Dermis blood vessel endothelial cell (primary cell): ENCODE measurements around the gene HS6ST3. TPM values are rescaled to one million over a fixed set of nuclear protein-coding genes. Genes with fewer than 3 reads are reported as not detected.
A peak's percentile ranks its signal among the peaks of the same experiment; 100 is the strongest.

Experiments
- DNase-seq: peaks from one replicate; pipeline ENCODE4 v3.0.0; 2010
- total RNA-seq: library from RNA; depleted of rRNA; stranded (reverse); fragments of >200 nt; gene quantifications from 2 replicates; pipeline ENCODE4 v1.2.3, GENCODE V29; 2014

Gene HS6ST3
- total RNA-seq, 1 donor from 2014 or later, result not detected

GRCh38 chr13:96203471-96203870 is 113.6 kb downstream of the HS6ST3 start:
- DNase-seq, result no peak

GRCh38 chr13:96214824-96215445 is 125.0 kb downstream of the HS6ST3 start:
- DNase-seq, result no peak

- DNase-seq, result no peak
Measured at GRCh38 chr13:96216543-96216942, 126.6 kb downstream of the HS6ST3 start.

GRCh38 chr13:96218475-96218874 is 128.6 kb downstream of the HS6ST3 start:
- DNase-seq, result no peak

GRCh38 chr13:96221471-96221870 is 131.6 kb downstream of the HS6ST3 start:
- no peak for DNase-seq

GRCh38 chr13:96223231-96223630 is 133.3 kb downstream of the HS6ST3 start:
- DNase-seq, result no peak

GRCh38 chr13:96229356-96229755 is 139.4 kb downstream of the HS6ST3 start:
- DNase-seq, result peak; percentile 41

GRCh38 chr13:96238241-96238640 is 148.3 kb downstream of the HS6ST3 start:
- no peak for DNase-seq

- no peak for DNase-seq
Measured at GRCh38 chr13:96238861-96239260, 149.0 kb downstream of the HS6ST3 start.

GRCh38 chr13:96243376-96243775 is 153.5 kb downstream of the HS6ST3 start:
- no peak for DNase-seq

- DNase-seq, result no peak
Measured at GRCh38 chr13:96248103-96248502, 158.2 kb downstream of the HS6ST3 start.

- DNase-seq, result no peak
Measured at GRCh38 chr13:96248996-96249395, 159.1 kb downstream of the HS6ST3 start.

- DNase-seq, result no peak
Measured at GRCh38 chr13:96252903-96253302, 163.0 kb downstream of the HS6ST3 start.

- no peak for DNase-seq
Measured at GRCh38 chr13:96273196-96273595, 183.3 kb downstream of the HS6ST3 start.

- no peak for DNase-seq
Measured at GRCh38 chr13:96274046-96274445, 184.1 kb downstream of the HS6ST3 start.

GRCh38 chr13:96279904-96280303 is 190.0 kb downstream of the HS6ST3 start:
- no peak for DNase-seq

- no peak for DNase-seq
Measured at GRCh38 chr13:96284971-96285370, 195.1 kb downstream of the HS6ST3 start.

- DNase-seq, result no peak
Measured at GRCh38 chr13:96285729-96286128, 195.8 kb downstream of the HS6ST3 start.

GRCh38 chr13:96294930-96295881 is 205.3 kb downstream of the HS6ST3 start:
- DNase-seq, result no peak

GRCh38 chr13:96297360-96297759 is 207.5 kb downstream of the HS6ST3 start:
- no peak for DNase-seq

GRCh38 chr13:96299235-96299634 is 209.3 kb downstream of the HS6ST3 start:
- no peak for DNase-seq

GRCh38 chr13:96308568-96308967 is 218.7 kb downstream of the HS6ST3 start:
- no peak for DNase-seq

- DNase-seq, result no peak
Measured at GRCh38 chr13:96314974-96315373, 225.1 kb downstream of the HS6ST3 start.

- DNase-seq, result no peak
Measured at GRCh38 chr13:96338030-96338429, 248.1 kb downstream of the HS6ST3 start.
